NCI-H1694 treated with DMSO at 0.1 percent for 48 hours (cell line): ENCODE data around the gene LATS2.

ENCODE experiments used
- DNase-seq: peaks from one replicate; lab custom pipeline; 2025; lab: John Stamatoyannopoulos, UW

Gene LATS2

GRCh38 chr13:21061029-21061763 is at the start of gene LATS2:
LATS2 (minus strand) TSS chr13:21061586; CDS start chr13:21046026, 15,560 bp downstream.
- no peak for DNase-seq

- no peak for DNase-seq
Observed at GRCh38 chr13:21109168-21109567, 47.8 kb upstream of the LATS2 start.

- DNase-seq, result no peak
Observed at GRCh38 chr13:21106089-21106488, 44.7 kb upstream of the LATS2 start.

GRCh38 chr13:21104199-21105019 is 43.0 kb upstream of the LATS2 start:
- DNase-seq, result no peak

- DNase-seq, result no peak
Observed at GRCh38 chr13:21101865-21102576, 40.6 kb upstream of the LATS2 start.

- no peak for DNase-seq
Observed at GRCh38 chr13:21100994-21101757, 39.8 kb upstream of the LATS2 start.

- no peak for DNase-seq
Observed at GRCh38 chr13:21100211-21100610, 38.8 kb upstream of the LATS2 start.

GRCh38 chr13:21095311-21095710 is 33.9 kb upstream of the LATS2 start:
- no peak for DNase-seq

- no peak for DNase-seq
Observed at GRCh38 chr13:21089830-21090229, 28.4 kb upstream of the LATS2 start.

GRCh38 chr13:21088534-21088933 is 27.1 kb upstream of the LATS2 start:
- DNase-seq, result no peak

- no peak for DNase-seq
Observed at GRCh38 chr13:21086929-21087328, 25.5 kb upstream of the LATS2 start.

GRCh38 chr13:21081926-21082325 is 20.5 kb upstream of the LATS2 start:
- no peak for DNase-seq

GRCh38 chr13:21080593-21080891 is 19.2 kb upstream of the LATS2 start:
- DNase-seq, result no peak

GRCh38 chr13:21079761-21080592 is 18.6 kb upstream of the LATS2 start:
- DNase-seq, result no peak

- DNase-seq, result no peak
Observed at GRCh38 chr13:21079221-21079620, 17.8 kb upstream of the LATS2 start.

- no peak for DNase-seq
Observed at GRCh38 chr13:21078501-21078900, 17.1 kb upstream of the LATS2 start.

GRCh38 chr13:21077788-21078353 is 16.5 kb upstream of the LATS2 start:
- no peak for DNase-seq

GRCh38 chr13:21077076-21077787 is 15.8 kb upstream of the LATS2 start:
- DNase-seq, result no peak

GRCh38 chr13:21076253-21076652 is 14.9 kb upstream of the LATS2 start:
- no peak for DNase-seq
